ENCODE results near the gene SPPL2B.

Gene SPPL2B

DNA sequence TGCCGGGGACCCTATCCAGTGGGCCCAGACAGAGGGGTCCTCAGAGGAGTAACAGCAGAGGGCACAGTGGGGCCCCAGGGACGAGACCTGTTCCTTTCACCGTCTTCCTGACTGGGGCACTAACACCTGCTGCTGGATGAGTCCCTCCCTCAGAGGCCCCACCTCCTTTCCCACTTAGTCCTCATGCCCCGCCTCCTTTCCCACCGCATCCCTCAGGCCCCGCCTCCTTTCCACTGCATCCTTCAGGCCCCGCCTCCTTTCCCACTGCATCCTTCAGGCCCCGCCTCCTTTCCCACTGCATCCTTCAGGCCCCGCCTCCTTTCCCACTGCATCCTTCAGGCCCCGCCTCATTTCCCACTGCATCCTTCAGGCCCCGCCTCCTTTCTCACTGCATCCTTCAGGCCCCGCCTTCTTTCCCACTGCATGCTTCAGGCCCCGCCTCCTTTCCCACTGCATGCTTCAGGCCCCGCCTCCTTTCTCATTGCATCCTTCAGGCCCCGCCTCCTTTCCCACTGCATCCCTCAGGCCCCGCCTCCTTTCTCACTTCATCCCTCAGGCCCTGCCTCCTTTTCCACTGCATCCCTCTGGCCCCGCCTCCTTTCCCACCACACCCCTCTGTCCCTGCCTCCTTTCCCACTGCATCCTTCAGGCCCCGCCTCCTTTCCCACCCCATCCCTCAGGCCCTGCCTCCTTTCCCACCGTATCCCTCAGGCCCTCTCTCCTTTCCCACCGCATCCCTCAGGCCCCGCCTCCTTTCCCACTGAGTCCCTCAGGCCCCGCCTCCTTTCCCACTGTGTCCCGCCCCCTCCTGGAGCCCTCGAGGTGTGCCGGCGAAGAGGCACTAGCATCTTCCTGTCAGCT, 6.7 kb downstream of the SPPL2B start:
- TF ChIP-seq, protein P1, sequence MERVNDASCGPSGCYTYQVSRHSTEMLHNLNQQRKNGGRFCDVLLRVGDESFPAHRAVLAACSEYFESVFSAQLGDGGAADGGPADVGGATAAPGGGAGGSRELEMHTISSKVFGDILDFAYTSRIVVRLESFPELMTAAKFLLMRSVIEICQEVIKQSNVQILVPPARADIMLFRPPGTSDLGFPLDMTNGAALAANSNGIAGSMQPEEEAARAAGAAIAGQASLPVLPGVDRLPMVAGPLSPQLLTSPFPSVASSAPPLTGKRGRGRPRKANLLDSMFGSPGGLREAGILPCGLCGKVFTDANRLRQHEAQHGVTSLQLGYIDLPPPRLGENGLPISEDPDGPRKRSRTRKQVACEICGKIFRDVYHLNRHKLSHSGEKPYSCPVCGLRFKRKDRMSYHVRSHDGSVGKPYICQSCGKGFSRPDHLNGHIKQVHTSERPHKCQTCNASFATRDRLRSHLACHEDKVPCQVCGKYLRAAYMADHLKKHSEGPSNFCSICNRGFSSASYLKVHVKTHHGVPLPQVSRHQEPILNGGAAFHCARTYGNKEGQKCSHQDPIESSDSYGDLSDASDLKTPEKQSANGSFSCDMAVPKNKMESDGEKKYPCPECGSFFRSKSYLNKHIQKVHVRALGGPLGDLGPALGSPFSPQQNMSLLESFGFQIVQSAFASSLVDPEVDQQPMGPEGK (CRISPR knock-in tag; IDR thresholded peaks at IDR 0.05; ENCODE audit: borderline replicate concordance): no peak
- TF ChIP-seq CSDC2 (CRISPR knock-in tag; IDR thresholded peaks at IDR 0.05) (no peak), ZNF8 (CRISPR knock-in tag; IDR thresholded peaks at IDR 0.05) (no peak), ISL1 (CRISPR knock-in tag; IDR thresholded peaks at IDR 0.05) (no peak), ZNF565 (CRISPR knock-in tag; conservative IDR thresholded peaks at IDR 0.05; ENCODE audit: low read depth) (no peak), OSR1 (CRISPR knock-in tag; IDR thresholded peaks at IDR 0.05) (no peak), ESRRG (CRISPR knock-in tag; IDR thresholded peaks at IDR 0.05) (no peak), SNAI2 (CRISPR knock-in tag; IDR thresholded peaks at IDR 0.05) (no peak), PPARA (CRISPR knock-in tag; IDR thresholded peaks at IDR 0.05; ENCODE audit: borderline replicate concordance) (no peak), ZNF70 (CRISPR knock-in tag; IDR thresholded peaks at IDR 0.05) (no peak), GLIS3 (CRISPR knock-in tag; IDR thresholded peaks at IDR 0.05) (no peak)
- TF ChIP-seq, protein P2, sequence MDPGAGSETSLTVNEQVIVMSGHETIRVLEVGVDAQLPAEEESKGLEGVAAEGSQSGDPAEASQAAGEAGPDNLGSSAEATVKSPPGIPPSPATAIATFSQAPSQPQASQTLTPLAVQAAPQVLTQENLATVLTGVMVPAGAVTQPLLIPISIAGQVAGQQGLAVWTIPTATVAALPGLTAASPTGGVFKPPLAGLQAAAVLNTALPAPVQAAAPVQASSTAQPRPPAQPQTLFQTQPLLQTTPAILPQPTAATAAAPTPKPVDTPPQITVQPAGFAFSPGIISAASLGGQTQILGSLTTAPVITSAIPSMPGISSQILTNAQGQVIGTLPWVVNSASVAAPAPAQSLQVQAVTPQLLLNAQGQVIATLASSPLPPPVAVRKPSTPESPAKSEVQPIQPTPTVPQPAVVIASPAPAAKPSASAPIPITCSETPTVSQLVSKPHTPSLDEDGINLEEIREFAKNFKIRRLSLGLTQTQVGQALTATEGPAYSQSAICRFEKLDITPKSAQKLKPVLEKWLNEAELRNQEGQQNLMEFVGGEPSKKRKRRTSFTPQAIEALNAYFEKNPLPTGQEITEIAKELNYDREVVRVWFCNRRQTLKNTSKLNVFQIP (CRISPR knock-in tag; IDR thresholded peaks at IDR 0.05; ENCODE audit: borderline replicate concordance, low read depth): no peak
- ATAC-seq: no peak

DNA sequence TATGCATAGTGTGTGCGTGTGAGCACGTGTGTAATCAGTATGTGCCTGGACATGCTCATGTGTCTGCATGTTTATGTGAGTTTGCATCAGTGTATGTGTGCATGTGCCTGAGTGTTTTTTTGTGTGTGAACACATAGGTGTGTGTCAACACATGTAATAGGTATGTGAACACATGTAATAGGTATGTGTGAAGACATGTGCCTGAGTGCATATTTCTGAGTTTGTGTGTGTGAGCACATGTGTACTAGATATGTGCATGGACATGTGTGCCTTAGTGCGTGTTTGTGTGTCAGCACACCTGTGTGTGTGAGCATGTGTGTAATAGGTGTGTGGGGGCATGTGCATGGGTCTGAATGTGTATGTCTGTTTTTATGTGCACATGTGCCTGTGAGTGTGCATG, 7.4 kb downstream of the SPPL2B start:
- TF ChIP-seq, protein P1 (CRISPR knock-in tag; IDR thresholded peaks at IDR 0.05; ENCODE audit: borderline replicate concordance): no peak
- TF ChIP-seq ISL1 (CRISPR knock-in tag; IDR thresholded peaks at IDR 0.05) (no peak), TCF4 (CRISPR knock-in tag; IDR thresholded peaks at IDR 0.05; ENCODE audit: borderline replicate concordance) (no peak), BACH2 (CRISPR knock-in tag; IDR thresholded peaks at IDR 0.05; ENCODE audit: borderline replicate concordance) (no peak)
- TF ChIP-seq, protein P2 (CRISPR knock-in tag; IDR thresholded peaks at IDR 0.05; ENCODE audit: borderline replicate concordance, low read depth): no peak
- TF ChIP-seq, protein P3, sequence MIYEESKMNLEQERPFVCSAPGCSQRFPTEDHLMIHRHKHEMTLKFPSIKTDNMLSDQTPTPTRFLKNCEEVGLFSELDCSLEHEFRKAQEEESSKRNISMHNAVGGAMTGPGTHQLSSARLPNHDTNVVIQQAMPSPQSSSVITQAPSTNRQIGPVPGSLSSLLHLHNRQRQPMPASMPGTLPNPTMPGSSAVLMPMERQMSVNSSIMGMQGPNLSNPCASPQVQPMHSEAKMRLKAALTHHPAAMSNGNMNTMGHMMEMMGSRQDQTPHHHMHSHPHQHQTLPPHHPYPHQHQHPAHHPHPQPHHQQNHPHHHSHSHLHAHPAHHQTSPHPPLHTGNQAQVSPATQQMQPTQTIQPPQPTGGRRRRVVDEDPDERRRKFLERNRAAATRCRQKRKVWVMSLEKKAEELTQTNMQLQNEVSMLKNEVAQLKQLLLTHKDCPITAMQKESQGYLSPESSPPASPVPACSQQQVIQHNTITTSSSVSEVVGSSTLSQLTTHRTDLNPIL (CRISPR knock-in tag; IDR thresholded peaks at IDR 0.05; ENCODE audit: low read depth): no peak
- no peak for ATAC-seq

DNA sequence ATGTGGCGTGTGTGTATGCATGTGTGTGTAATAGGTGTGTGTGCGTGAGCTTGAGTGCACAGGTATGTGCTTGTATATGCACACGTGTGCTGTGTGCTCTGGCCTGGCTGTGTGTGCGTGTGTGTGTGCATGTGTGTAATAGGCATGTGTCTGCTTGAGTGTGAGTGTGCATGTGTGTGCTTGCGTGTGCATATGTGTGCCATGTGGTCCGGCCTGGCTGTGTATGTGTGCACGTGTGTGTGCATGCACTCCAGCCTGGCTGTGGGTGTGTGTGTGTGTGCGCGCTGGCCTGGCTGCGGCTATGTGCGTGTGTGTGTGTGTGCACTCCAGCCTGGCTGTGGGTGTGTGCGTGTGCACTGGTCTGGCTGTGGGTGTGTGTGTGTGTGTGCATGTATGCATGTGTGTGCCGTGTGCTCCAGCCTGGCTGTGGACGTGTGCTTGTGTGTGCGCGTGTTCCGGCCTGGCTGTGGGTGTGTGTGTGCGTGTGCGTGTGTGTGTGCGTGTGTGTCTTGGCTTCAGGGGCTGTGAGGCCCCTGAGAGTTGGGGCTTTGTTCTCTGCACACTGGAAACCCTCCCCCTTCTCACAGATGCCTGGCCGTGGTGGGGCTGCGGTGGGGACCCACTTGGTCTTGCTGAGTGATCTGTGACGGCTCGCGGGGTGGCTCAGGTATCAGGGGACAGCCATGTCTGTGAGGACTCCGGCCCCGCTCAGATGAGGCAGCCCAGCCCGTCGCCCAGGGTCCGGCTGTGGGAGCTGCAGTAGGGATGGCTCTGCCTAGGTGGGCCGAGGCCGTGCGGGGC, 8.2 kb downstream of the SPPL2B start:
- ATAC-seq: no peak
- no peak for TF ChIP-seq TOX (CRISPR knock-in tag; IDR thresholded peaks at IDR 0.05; ENCODE audit: borderline replicate concordance)
- TF ChIP-seq ARNTL (CRISPR knock-in tag; IDR thresholded peaks at IDR 0.05; ENCODE audit: borderline replicate concordance, low read depth): no peak
- TF ChIP-seq, protein P3 (CRISPR knock-in tag; IDR thresholded peaks at IDR 0.05; ENCODE audit: low read depth): no peak
- TF ChIP-seq GLIS3 (CRISPR knock-in tag; IDR thresholded peaks at IDR 0.05): no peak
- TF ChIP-seq, protein P4, sequence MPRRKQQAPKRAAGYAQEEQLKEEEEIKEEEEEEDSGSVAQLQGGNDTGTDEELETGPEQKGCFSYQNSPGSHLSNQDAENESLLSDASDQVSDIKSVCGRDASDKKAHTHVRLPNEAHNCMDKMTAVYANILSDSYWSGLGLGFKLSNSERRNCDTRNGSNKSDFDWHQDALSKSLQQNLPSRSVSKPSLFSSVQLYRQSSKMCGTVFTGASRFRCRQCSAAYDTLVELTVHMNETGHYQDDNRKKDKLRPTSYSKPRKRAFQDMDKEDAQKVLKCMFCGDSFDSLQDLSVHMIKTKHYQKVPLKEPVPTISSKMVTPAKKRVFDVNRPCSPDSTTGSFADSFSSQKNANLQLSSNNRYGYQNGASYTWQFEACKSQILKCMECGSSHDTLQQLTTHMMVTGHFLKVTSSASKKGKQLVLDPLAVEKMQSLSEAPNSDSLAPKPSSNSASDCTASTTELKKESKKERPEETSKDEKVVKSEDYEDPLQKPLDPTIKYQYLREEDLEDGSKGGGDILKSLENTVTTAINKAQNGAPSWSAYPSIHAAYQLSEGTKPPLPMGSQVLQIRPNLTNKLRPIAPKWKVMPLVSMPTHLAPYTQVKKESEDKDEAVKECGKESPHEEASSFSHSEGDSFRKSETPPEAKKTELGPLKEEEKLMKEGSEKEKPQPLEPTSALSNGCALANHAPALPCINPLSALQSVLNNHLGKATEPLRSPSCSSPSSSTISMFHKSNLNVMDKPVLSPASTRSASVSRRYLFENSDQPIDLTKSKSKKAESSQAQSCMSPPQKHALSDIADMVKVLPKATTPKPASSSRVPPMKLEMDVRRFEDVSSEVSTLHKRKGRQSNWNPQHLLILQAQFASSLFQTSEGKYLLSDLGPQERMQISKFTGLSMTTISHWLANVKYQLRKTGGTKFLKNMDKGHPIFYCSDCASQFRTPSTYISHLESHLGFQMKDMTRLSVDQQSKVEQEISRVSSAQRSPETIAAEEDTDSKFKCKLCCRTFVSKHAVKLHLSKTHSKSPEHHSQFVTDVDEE (CRISPR knock-in tag; IDR thresholded peaks at IDR 0.05): no peak
- no peak for TF ChIP-seq SNAI2 (CRISPR knock-in tag; IDR thresholded peaks at IDR 0.05)
- TF ChIP-seq RARB (CRISPR knock-in tag; IDR thresholded peaks at IDR 0.05): no peak
- no peak for TF ChIP-seq ZNF70 (CRISPR knock-in tag; IDR thresholded peaks at IDR 0.05)
- no peak for TF ChIP-seq CSDC2 (CRISPR knock-in tag; IDR thresholded peaks at IDR 0.05)
- TF ChIP-seq ESRRG (CRISPR knock-in tag; IDR thresholded peaks at IDR 0.05): no peak
- no peak for TF ChIP-seq ZFP3 (CRISPR knock-in tag; IDR thresholded peaks at IDR 0.05)
- no peak for TF ChIP-seq ZNF565 (CRISPR knock-in tag; conservative IDR thresholded peaks at IDR 0.05; ENCODE audit: low read depth)

All from SK-N-SH treated with all-trans-retinoic acid at 6 μM for 48 hours (cell line).